H1 (cell line): Measurements from ENCODE around the gene HMCN1. TPM values are rescaled to one million over a fixed set of nuclear protein-coding genes. Genes with fewer than 3 reads are reported as not detected.

Source experiments
- CTCF ChIA-PET: fragments of 300-600 bp; sonication (Branson Sonifier 250); formaldehyde crosslinking; loops from one replicate; lab custom pipeline; 2021; ENCODE audit not compliant: partially characterized antibody; lab: Charles Lee
- POLR2A ChIA-PET: fragments of 300-600 bp; sonication (Branson Sonifier 250); formaldehyde crosslinking; loops from one replicate; lab custom pipeline; 2021; ENCODE audit warnings: inconsistent platforms; ENCODE audit not compliant: partially characterized antibody; lab: Charles Lee
- DNase-seq, 2 experiments: peaks; one replicate each; pipeline versions ENCODE4 v3.0.0 to v3.0.0-alpha.2; 2010 to 2022; ENCODE audit warnings: low spot score in 2 of 2, low read depth in 1 of 2, mixed read lengths in 1 of 2
- FAIRE-seq: peaks from 2 replicates; lab custom pipeline; 2011; peaks lifted over from hg19 to GRCh38; lab: Jason Lieb, UNC
- H2AFZ ChIP-seq: 2 replicates; pipeline ENCODE4 v1.8.1; 2012; ENCODE audit warnings: low read length, inconsistent platforms
- H2AK5ac ChIP-seq: 2 replicates; pipeline ENCODE4 v1.6.1; 2013; ENCODE audit warnings: low read depth, low read length
- H2BK120ac ChIP-seq: replicated peaks from 2 replicates; pipeline ENCODE3; 2013; ENCODE audit warnings: low read depth, low read length, inconsistent platforms
- H2BK12ac ChIP-seq: 2 replicates; pipeline ENCODE4 v1.6.1; 2013; ENCODE audit warnings: low read depth, low read length
- H2BK15ac ChIP-seq: 2 replicates; pipeline ENCODE4 v1.6.1; 2013; ENCODE audit warnings: low read length
- H2BK20ac ChIP-seq: 2 replicates; pipeline ENCODE4 v1.6.1; 2013; ENCODE audit warnings: low read length
- H2BK5ac ChIP-seq: 2 replicates; pipeline ENCODE4 v1.6.1; 2013; ENCODE audit warnings: low read depth, low read length
- H3K14ac ChIP-seq: 2 replicates; pipeline ENCODE4 v1.6.1; 2013; ENCODE audit warnings: inconsistent platforms; ENCODE audit not compliant: insufficient read length
- H3K18ac ChIP-seq: 2 replicates; pipeline ENCODE4 v1.6.1; 2013; ENCODE audit warnings: low read length; ENCODE audit errors: extremely low read depth
- H3K23ac ChIP-seq: 2 replicates; pipeline ENCODE4 v1.6.1; 2013; ENCODE audit warnings: inconsistent platforms; ENCODE audit not compliant: insufficient read length
- H3K23me2 ChIP-seq: 2 replicates; pipeline ENCODE4 v1.6.1; 2013; ENCODE audit warnings: low read depth, low read length
- H3K27ac ChIP-seq: 2 replicates; pipeline ENCODE4 v1.6.1; 2011; ENCODE audit warnings: low read depth, low read length, inconsistent platforms
- H3K27me3 ChIP-seq, 4 experiments: replicated peaks in 1 of 4; 1 replicate in 1 of 4; 2 replicates in 3 of 4; pipeline versions ENCODE4 v1.6.1 to v1.8.1; 2011 to 2013; ENCODE audit warnings: low read length in 3 of 4, mild to moderate bottlenecking in 3 of 4, inconsistent platforms in 2 of 4, mixed read lengths in 2 of 4, moderate library complexity in 1 of 4; ENCODE audit not compliant: control insufficient read depth in 3 of 4, insufficient read depth in 3 of 4; ENCODE audit errors: extremely low read depth in 1 of 4
- H3K36me3 ChIP-seq, 4 experiments: 2 replicates each; pipeline versions ENCODE4 v1.6.1 to v1.8.1; 2011 to 2013; ENCODE audit warnings: mild to moderate bottlenecking in 4 of 4, low read length in 3 of 4, moderate library complexity in 2 of 4, control low read depth in 1 of 4, inconsistent platforms in 1 of 4; ENCODE audit not compliant: insufficient read depth in 4 of 4, control insufficient read depth in 2 of 4
- H3K4ac ChIP-seq: replicated peaks from 2 replicates; pipeline ENCODE3; 2013; ENCODE audit warnings: low read length, low read depth, mixed read lengths, inconsistent platforms; ENCODE audit not compliant: insufficient read length
- H3K4me1 ChIP-seq, 4 experiments: replicated peaks in 1 of 4; 1 replicate in 1 of 4; 2 replicates in 3 of 4; pipeline versions ENCODE4 v1.6.1 to v1.8.1; 2011 to 2013; ENCODE audit warnings: low read length in 3 of 4, inconsistent platforms in 2 of 4, mixed read lengths in 1 of 4; ENCODE audit not compliant: insufficient read depth in 4 of 4, control insufficient read depth in 3 of 4
- H3K4me2 ChIP-seq, 2 experiments: 2 replicates each; pipeline versions ENCODE4 v1.6.1 to v1.8.1; 2011 to 2013; ENCODE audit warnings: low read depth in 2 of 2, low read length in 2 of 2, control low read depth in 1 of 2, inconsistent platforms in 1 of 2, mild to moderate bottlenecking in 1 of 2; ENCODE audit not compliant: insufficient read depth in 1 of 2
- H3K4me3 ChIP-seq, 4 experiments: fragments of 200-600, 300-600 bp in 1 of 4; sonication (generic), shearing (Covaris generic), sonication (Bioruptor Twin) in 1 of 4; 2 replicates each; pipeline versions ENCODE4 v1.5.1 to v1.8.1; 2011 to 2016; ENCODE audit warnings: low read length in 4 of 4, low read depth in 3 of 4, control low read depth in 2 of 4, inconsistent platforms in 2 of 4, mild to moderate bottlenecking in 2 of 4, mixed read lengths in 1 of 4, moderate library complexity in 1 of 4; ENCODE audit not compliant: insufficient read depth in 2 of 4; ENCODE audit errors: extremely low read depth in 1 of 4
- H3K56ac ChIP-seq: replicated peaks from 2 replicates; pipeline ENCODE3; 2013; ENCODE audit warnings: low read depth, mild to moderate bottlenecking, mixed read lengths, low read length, inconsistent platforms; ENCODE audit not compliant: insufficient read length
- H3K79me1 ChIP-seq: 2 replicates; pipeline ENCODE4 v1.6.1; 2013; ENCODE audit warnings: low read depth, low read length, control low read depth
- H3K79me2 ChIP-seq, 2 experiments: 2 replicates each; pipeline versions ENCODE4 v1.6.1 to v1.8.1; 2012 to 2013; ENCODE audit warnings: low read length in 2 of 2, mild to moderate bottlenecking in 2 of 2, inconsistent platforms in 1 of 2; ENCODE audit not compliant: insufficient read depth in 2 of 2, control insufficient read depth in 1 of 2
- H3K9ac ChIP-seq, 4 experiments: replicated peaks in 1 of 4; 1 replicate in 1 of 4; 2 replicates in 3 of 4; pipeline versions ENCODE4 v1.6.1 to v1.8.1; 2011 to 2013; ENCODE audit warnings: low read depth in 3 of 4, low read length in 3 of 4, control low read depth in 2 of 4, mild to moderate bottlenecking in 2 of 4, moderate library complexity in 2 of 4, inconsistent platforms in 1 of 4; ENCODE audit errors: extremely low read depth in 1 of 4
- H3K9me3 ChIP-seq, 2 experiments: 2 replicates each; pipeline versions ENCODE4 v1.6.1 to v1.8.1; 2012 to 2013; ENCODE audit warnings: mild to moderate bottlenecking in 2 of 2, moderate library complexity in 2 of 2, control low read depth in 1 of 2, inconsistent platforms in 1 of 2, low read depth in 1 of 2, low read length in 1 of 2, mixed read lengths in 1 of 2; ENCODE audit not compliant: insufficient read depth in 2 of 2
- H4K20me1 ChIP-seq, 2 experiments: replicated peaks in 1 of 2; 2 replicates each; pipeline versions ENCODE3 to v1.8.1; 2011 to 2013; ENCODE audit warnings: inconsistent platforms in 2 of 2, low read length in 2 of 2, mild to moderate bottlenecking in 1 of 2; ENCODE audit not compliant: insufficient read depth in 2 of 2, control insufficient read depth in 1 of 2
- H4K5ac ChIP-seq: 2 replicates; pipeline ENCODE4 v1.6.1; 2013; ENCODE audit warnings: low read length, low read depth, mixed read lengths, inconsistent platforms; ENCODE audit not compliant: insufficient read length
- H4K8ac ChIP-seq: 2 replicates; pipeline ENCODE4 v1.8.0; 2013; ENCODE audit warnings: mild to moderate bottlenecking, moderate library complexity, low read length, inconsistent platforms; ENCODE audit not compliant: insufficient read depth; ENCODE audit errors: extremely low read depth
- H4K91ac ChIP-seq: replicated peaks from 2 replicates; pipeline ENCODE3; 2013; ENCODE audit warnings: low read length, mixed read lengths, inconsistent platforms; ENCODE audit not compliant: insufficient read length
- ASH2L ChIP-seq: fragments of 200-600, 300-600 bp; sonication (generic); IDR thresholded peaks from one replicate; pipeline ENCODE4 v1.7.1; 2017; ENCODE audit warnings: low read length
- BCL11A ChIP-seq, 2 experiments: IDR thresholded peaks; one replicate each; pipeline ENCODE4 v1.6.1; 2011; ENCODE audit warnings: low read depth in 2 of 2, low read length in 2 of 2, mild to moderate bottlenecking in 2 of 2
- CBX5 ChIP-seq: fragments of 300-800, 300-1000 bp; sonication (generic); IDR thresholded peaks from 2 replicates; pipeline ENCODE4 v1.7.1; 2016; ENCODE audit warnings: antibody characterized with exemption, low read length, low read depth
- CEBPB ChIP-seq: IDR thresholded peaks from 2 replicates; pipeline ENCODE4 v1.6.1; 2012; ENCODE audit warnings: low read depth, low read length
- CTBP2 ChIP-seq: IDR thresholded peaks from 2 replicates; pipeline ENCODE4 v1.7.0; 2011; ENCODE audit warnings: borderline replicate concordance, mild to moderate bottlenecking, moderate library complexity, mixed read lengths, low read length; ENCODE audit not compliant: insufficient read depth, insufficient read length
- EZH2 ChIP-seq: fragments of 200-600 bp; sonication (generic); IDR thresholded peaks from 2 replicates; pipeline ENCODE4 v1.7.1; 2012; ENCODE audit warnings: low read depth, mild to moderate bottlenecking, moderate library complexity, low read length, inconsistent platforms; ENCODE audit not compliant: severe bottlenecking
- FOSL1 ChIP-seq: IDR thresholded peaks from 2 replicates; pipeline ENCODE4 v1.6.1; 2011; ENCODE audit warnings: mild to moderate bottlenecking, low read depth, low read length, moderate library complexity; ENCODE audit not compliant: insufficient read depth
- GTF2F1 ChIP-seq: IDR thresholded peaks from 2 replicates; pipeline ENCODE4 v1.6.1; 2012; ENCODE audit warnings: low read depth, low read length, improper control_type of control experiment, borderline replicate concordance
- KDM4A ChIP-seq: IDR thresholded peaks from one replicate; pipeline ENCODE4 v1.7.1; 2012; ENCODE audit warnings: low read depth, mild to moderate bottlenecking, moderate library complexity, low read length, inconsistent platforms; ENCODE audit not compliant: severe bottlenecking
- MAFK ChIP-seq: IDR thresholded peaks from 2 replicates; pipeline ENCODE4 v1.6.1; 2012; ENCODE audit warnings: low read depth, mild to moderate bottlenecking, improper control_type of control experiment, low read length
- TCF12 ChIP-seq: IDR thresholded peaks from 2 replicates; pipeline ENCODE4 v1.6.1; 2011; ENCODE audit warnings: low read depth, mild to moderate bottlenecking, low read length
- USF2 ChIP-seq: IDR thresholded peaks from 2 replicates; pipeline ENCODE4 v1.6.1; 2011; ENCODE audit warnings: low read length, improper control_type of control experiment
- ZNF274 ChIP-seq: IDR thresholded peaks from 2 replicates; pipeline ENCODE4 v1.7.0; 2012; ENCODE audit warnings: low read length, borderline replicate concordance; ENCODE audit errors: extremely low read depth
- WGBS, 2 experiments: shearing (Covaris generic) in 1 of 2; methylation state at CpG; one replicate each; pipeline versions ENCODE4 v1.1.6 to v1.1.7; 2013 to 2015; ENCODE audit warnings: low lambda C conversion rate in 2 of 2, mixed read lengths in 2 of 2, inconsistent platforms in 1 of 2, low coverage in 1 of 2, missing lambda C conversion rate in 1 of 2; ENCODE audit not compliant: insufficient replicate concordance in 2 of 2, insufficient coverage in 1 of 2, insufficient read length in 1 of 2; ENCODE audit errors: extremely low coverage in 1 of 2, missing lambda C conversion rate in 1 of 2; 5-methylcytosine and 5-hydroxymethylcytosine counted together
- polyA plus RNA-seq, 7 experiments: library from polyadenylated mRNA; depleted of rRNA in 3 of 7; stranded (reverse) in 5 of 7; unstranded in 2 of 7; fragments of >200 nt in 5 of 7; fragments of 200-250 nt in 2 of 7; gene quantifications; 1 replicate in 5 of 7; 2 replicates in 1 of 7; 4 replicates in 1 of 7; pipeline versions ENCODE4 v1.2.1 to v1.2.3, GENCODE V29; 2011 to 2013; ENCODE audit warnings: missing spikeins in 2 of 7, mixed read lengths in 2 of 7
- total RNA-seq: library from RNA; stranded (reverse); fragmentation: NEBNext Ultra II Directional; extraction: Animal tissue kit (Norgen Biotek cat#: 25700); gene quantifications from 2 replicates; pipeline ENCODE4 v1.2.1, GENCODE V29; 2021

Gene HMCN1
- total and polyA plus RNA-seq, 2 of the 8 experiments (the other 6 are each of a cell fraction or from before 2014, with no cell fraction given): 13.8 to 14.6 TPM

GRCh38 chr1:186059311-186059710 is 325.1 kb downstream of the HMCN1 start:
- H3K27me3 ChIP-seq: no peaks in the 10 kb centered on the region
- H3K9me3 ChIP-seq: no peaks in the 10 kb centered on the region
- H3K4ac ChIP-seq: no peak overlapping the region
- no peak overlapping the region for H3K4me3 ChIP-seq
- no peak for DNase-seq
- no peak overlapping the region for H2BK120ac ChIP-seq
- H2AK5ac ChIP-seq: no peak overlapping the region
- no peak overlapping the region for H2BK12ac ChIP-seq
- no peak overlapping the region for H2BK15ac ChIP-seq
- H3K36me3 ChIP-seq: no peaks in the 10 kb centered on the region
- no peak overlapping the region for H2BK20ac ChIP-seq
- H3K14ac ChIP-seq: no peak overlapping the region
- FAIRE-seq: no peak
- H3K9ac ChIP-seq: no peak overlapping the region
- H3K79me2 ChIP-seq: no peaks in the 10 kb centered on the region
- H4K91ac ChIP-seq: no peak overlapping the region
- no peaks in the 10 kb centered on the region for H4K20me1 ChIP-seq
- H4K8ac ChIP-seq: no peak overlapping the region
- no peak overlapping the region for H2AFZ ChIP-seq
- ChIA-PET CTCF (interaction anchor here (1.1 kb wide), 1 partner anchor 10 kb away, joined by 3 read pairs; no protein-coding TSS in a partner anchor), POLR2A (no interaction called here)
- H3K27ac ChIP-seq: no peak overlapping the region
- no peak overlapping the region for H2BK5ac ChIP-seq
- H3K4me1 ChIP-seq: no peaks in the 10 kb centered on the region
- 81% methylated on average over 1 of the region's 1 CpG; no CpG with 5 or more reads in 1 of the 2 experiments for WGBS, 2 experiments
- H3K4me2 ChIP-seq: no peak overlapping the region
- no peak overlapping the region for H3K23ac ChIP-seq
- H3K79me1 ChIP-seq: no peaks in the 10 kb centered on the region
- no peak overlapping the region for H3K18ac ChIP-seq
- no peak overlapping the region for H3K56ac ChIP-seq
- H4K5ac ChIP-seq: no peak overlapping the region
- H3K23me2 ChIP-seq: no peaks in the 10 kb centered on the region
- no peak for TF ChIP-seq CBX5
- no peak for TF ChIP-seq EZH2
- TF ChIP-seq MAFK: no peak
- TF ChIP-seq TCF12: no peak
- TF ChIP-seq BCL11A (IDR thresholded peaks at IDR 0.05; ENCODE audit: low read depth in 2 of 2, low read length in 2 of 2): no peak
- TF ChIP-seq CTBP2: no peak
- no peak for TF ChIP-seq CEBPB
- TF ChIP-seq FOSL1: no peak
- TF ChIP-seq ASH2L: no peak
- no peak for TF ChIP-seq KDM4A
- TF ChIP-seq USF2: no peak
- TF ChIP-seq GTF2F1: no peak
- no peak for TF ChIP-seq ZNF274
